SK-N-SH treated with all-trans-retinoic acid at 6 μM for 48 hours (cell line): ENCODE results near the gene KHDRBS2.

Experiments
- ATAC-seq: fragments of 200-7000 bp; cut with Tn5 transposase; 3 replicates; pipeline ENCODE4 v1.9.1; 2020; ENCODE audit warnings: mild to moderate bottlenecking, moderate library complexity
- ARNTL ChIP-seq: fragments of 450-650 bp; formaldehyde crosslinking; IDR thresholded peaks from 2 replicates; pipeline ENCODE4 v1.5.0; 2020; ENCODE audit warnings: low read depth, mild to moderate bottlenecking, moderate library complexity, borderline replicate concordance
- BACH2 ChIP-seq: fragments of 250-450 bp; sonication (Bioruptor Pico); IDR thresholded peaks from 2 replicates; pipeline ENCODE4 v1.9.0; 2021; ENCODE audit warnings: mild to moderate bottlenecking, borderline replicate concordance
- CREB5 ChIP-seq: fragments of 250-450 bp; sonication (Bioruptor Pico); IDR thresholded peaks from 2 replicates; pipeline ENCODE4 v1.5.1; 2020; ENCODE audit warnings: low read depth, mild to moderate bottlenecking, moderate library complexity
- CSDC2 ChIP-seq: fragments of 250-450 bp; sonication (Bioruptor Pico); IDR thresholded peaks from 2 replicates; pipeline ENCODE4 v1.5.0; 2020; ENCODE audit warnings: mild to moderate bottlenecking, moderate library complexity
- ESRRG ChIP-seq: fragments of 250-450 bp; sonication (Bioruptor Pico); IDR thresholded peaks from 2 replicates; pipeline ENCODE4 v1.6.1; 2021; ENCODE audit warnings: mild to moderate bottlenecking
- GLIS3 ChIP-seq: fragments of 250-450 bp; sonication (Bioruptor Pico); IDR thresholded peaks from 2 replicates; pipeline ENCODE4 v1.5.0; 2020; ENCODE audit warnings: mild to moderate bottlenecking, moderate library complexity
- ISL1 ChIP-seq: fragments of 250-450 bp; sonication (Bioruptor Pico); IDR thresholded peaks from 2 replicates; pipeline ENCODE4 v2.1.2; 2022; ENCODE audit warnings: mild to moderate bottlenecking, moderate library complexity
- OSR1 ChIP-seq: fragments of 250-450 bp; sonication (Bioruptor Pico); IDR thresholded peaks from 2 replicates; pipeline ENCODE4 v1.8.0; 2022; ENCODE audit warnings: moderate library complexity, mild to moderate bottlenecking, inconsistent platforms
- PATZ1 ChIP-seq: fragments of 250-450 bp; sonication (Bioruptor Pico); IDR thresholded peaks from 2 replicates; pipeline ENCODE4 v1.8.0; 2020; ENCODE audit warnings: mild to moderate bottlenecking, moderate library complexity, borderline replicate concordance
- POU6F1 ChIP-seq: fragments of 250-450 bp; sonication (Bioruptor Pico); IDR thresholded peaks from 2 replicates; pipeline ENCODE4 v1.8.0; 2021; ENCODE audit warnings: low read depth, mild to moderate bottlenecking, moderate library complexity, borderline replicate concordance
- PPARA ChIP-seq: fragments of 250-450 bp; sonication (Bioruptor Pico); IDR thresholded peaks from 2 replicates; pipeline ENCODE4 v1.5.0; 2020; ENCODE audit warnings: mild to moderate bottlenecking, borderline replicate concordance
- RARB ChIP-seq: fragments of 250-450 bp; sonication (Bioruptor Pico); IDR thresholded peaks from 2 replicates; pipeline ENCODE4 v1.8.0; 2021; ENCODE audit warnings: mild to moderate bottlenecking, moderate library complexity
- SNAI2 ChIP-seq: fragments of 250-450 bp; sonication (Bioruptor Pico); IDR thresholded peaks from 2 replicates; pipeline ENCODE4 v1.5.0; 2020; ENCODE audit warnings: mild to moderate bottlenecking, moderate library complexity
- TCF4 ChIP-seq: fragments of 250-450 bp; sonication (Bioruptor Pico); IDR thresholded peaks from 2 replicates; pipeline ENCODE4 v1.8.0; 2021; ENCODE audit warnings: mild to moderate bottlenecking, moderate library complexity, borderline replicate concordance
- TOX ChIP-seq: fragments of 250-450 bp; sonication (Bioruptor Pico); IDR thresholded peaks from 2 replicates; pipeline ENCODE4 v1.8.0; 2021; ENCODE audit warnings: mild to moderate bottlenecking, moderate library complexity, borderline replicate concordance
- TSHZ2 ChIP-seq: fragments of 250-450 bp; sonication (Bioruptor Pico); IDR thresholded peaks from 2 replicates; pipeline ENCODE4 v1.5.0; 2020; ENCODE audit warnings: mild to moderate bottlenecking, moderate library complexity
- ZC3H10 ChIP-seq: fragments of 250-450 bp; sonication (Bioruptor Pico); IDR thresholded peaks from 2 replicates; pipeline ENCODE4 v1.5.1; 2021; ENCODE audit warnings: mild to moderate bottlenecking, moderate library complexity
- ZFP3 ChIP-seq: fragments of 250-450 bp; sonication (Bioruptor Pico); IDR thresholded peaks from 2 replicates; pipeline ENCODE4 v1.5.0; 2020; ENCODE audit warnings: mild to moderate bottlenecking, moderate library complexity
- ZNF565 ChIP-seq: fragments of 450-650 bp; formaldehyde crosslinking; conservative IDR thresholded peaks from 2 replicates; pipeline ENCODE4 v1.5.0; 2020; ENCODE audit warnings: low read depth, mild to moderate bottlenecking, moderate library complexity
- ZNF70 ChIP-seq: fragments of 450-650 bp; formaldehyde crosslinking; IDR thresholded peaks from 2 replicates; pipeline ENCODE4 v1.5.0; 2020; ENCODE audit warnings: mild to moderate bottlenecking, moderate library complexity
- ZNF8 ChIP-seq: fragments of 450-650 bp; formaldehyde crosslinking; IDR thresholded peaks from 2 replicates; pipeline ENCODE4 v1.5.0; 2020; ENCODE audit warnings: mild to moderate bottlenecking, moderate library complexity

KHDRBS2 gene

GRCh38 chr6:61935242-61935846 lies 350.7 kb downstream of the KHDRBS2 start:
- no peak for ATAC-seq

GRCh38 chr6:61909486-61909885 lies 376.5 kb downstream of the KHDRBS2 start:
- ATAC-seq = no peak
- TF ChIP-seq CSDC2 (CRISPR knock-in tag) = no peak
- no peak for TF ChIP-seq ZC3H10 (CRISPR knock-in tag)
- TF ChIP-seq ZNF70 (CRISPR knock-in tag) = no peak
- TF ChIP-seq TCF4 (CRISPR knock-in tag) = no peak
- TF ChIP-seq ARNTL (CRISPR knock-in tag) = no peak
- TF ChIP-seq POU6F1 (CRISPR knock-in tag) = no peak
- TF ChIP-seq PATZ1 (CRISPR knock-in tag) = no peak
- no peak for TF ChIP-seq CREB5 (CRISPR knock-in tag)
- no peak for TF ChIP-seq ISL1
- no peak for TF ChIP-seq TOX (CRISPR knock-in tag)

More at GRCh38 chr6:61935242-61935846, 350.7 kb downstream of the KHDRBS2 start:
- TF ChIP-seq GLIS3 (CRISPR knock-in tag) = no peak
- TF ChIP-seq ZNF70 (CRISPR knock-in tag) = no peak
- no peak for TF ChIP-seq ESRRG (CRISPR knock-in tag)
- no peak for TF ChIP-seq PPARA (CRISPR knock-in tag)
- TF ChIP-seq ZNF565 = no peak
- no peak for TF ChIP-seq CREB5 (CRISPR knock-in tag)
- no peak for TF ChIP-seq ZNF8 (CRISPR knock-in tag)
- TF ChIP-seq OSR1 (CRISPR knock-in tag) = no peak
- no peak for TF ChIP-seq ZC3H10 (CRISPR knock-in tag)
- TF ChIP-seq ISL1 = no peak
- no peak for TF ChIP-seq POU6F1 (CRISPR knock-in tag)
- TF ChIP-seq TSHZ2 = no peak
- TF ChIP-seq ARNTL (CRISPR knock-in tag) = no peak
- TF ChIP-seq SNAI2 (CRISPR knock-in tag) = no peak
- no peak for TF ChIP-seq ZFP3 (CRISPR knock-in tag)
- no peak for TF ChIP-seq PATZ1 (CRISPR knock-in tag)
- no peak for TF ChIP-seq RARB (CRISPR knock-in tag)
- TF ChIP-seq TOX (CRISPR knock-in tag) = no peak
- TF ChIP-seq BACH2 (CRISPR knock-in tag) = no peak
